Panc1 (cell line): ENCODE measurements around the gene CDK5RAP1. TPM values are rescaled to one million over a fixed set of nuclear protein-coding genes. Genes with fewer than 3 reads are reported as not detected.

Source experiments
- ATAC-seq: fragments of 200-7000 bp; cut with Tn5 transposase; 2 replicates; pipeline ENCODE4 v1.9.1; 2020; ENCODE audit warnings: mild to moderate bottlenecking, moderate library complexity
- BruUV-seq: library from RNA; stranded (reverse); fragments of 400-500 nt; replicated peaks from 2 replicates; lab custom pipeline; 2021; lab: Mats Ljungman, UMichigan
- CTCF ChIA-PET: fragments of 300-600 bp; sonication (Branson Sonifier 250); formaldehyde crosslinking; loops from one replicate; lab custom pipeline; 2022; ENCODE audit warnings: antibody characterized with exemption; lab: Charles Lee
- POLR2A ChIA-PET: fragments of 300-600 bp; sonication (Branson Sonifier 250); formaldehyde crosslinking; loops from one replicate; lab custom pipeline; 2022; ENCODE audit warnings: antibody characterized with exemption; lab: Charles Lee
- DNase-seq: peaks from one replicate; pipeline ENCODE4 v3.0.0-alpha.2; 2010; ENCODE audit warnings: low read depth, low spot score
- H3K27ac ChIP-seq: 2 replicates; pipeline ENCODE4 v1.5.1; 2011; ENCODE audit warnings: mild to moderate bottlenecking, low read length, inconsistent platforms
- H3K27me3 ChIP-seq: fragments of 200-500 bp; sonication (Bioruptor generic); 2 replicates; pipeline ENCODE4 v1.6.0; 2014; ENCODE audit warnings: low read length, inconsistent platforms; ENCODE audit not compliant: control insufficient read depth, insufficient read depth
- H3K36me3 ChIP-seq: fragments of 200-500 bp; sonication (Bioruptor generic); 2 replicates; pipeline ENCODE4 v1.5.1; 2014; ENCODE audit warnings: inconsistent platforms, mild to moderate bottlenecking, low read length, moderate library complexity; ENCODE audit not compliant: control insufficient read depth, insufficient read depth
- H3K4me1 ChIP-seq: 2 replicates; pipeline ENCODE4 v1.5.1; 2011; ENCODE audit warnings: inconsistent platforms, mild to moderate bottlenecking, low read length, moderate library complexity; ENCODE audit not compliant: control insufficient read depth, insufficient read depth
- H3K4me3 ChIP-seq, 2 experiments: 2 replicates each; pipeline ENCODE4 v1.5.1; 2011 to 2012; ENCODE audit warnings: low read depth in 2 of 2, low read length in 2 of 2, mild to moderate bottlenecking in 2 of 2, inconsistent platforms in 1 of 2, moderate library complexity in 1 of 2
- H3K9me3 ChIP-seq: fragments of 200-500 bp; sonication (Bioruptor generic); 2 replicates; pipeline ENCODE4 v1.5.1; 2014; ENCODE audit warnings: low read depth, mild to moderate bottlenecking, inconsistent platforms, low read length, moderate library complexity; ENCODE audit not compliant: control insufficient read depth, insufficient read depth
- POLR2AphosphoS5 ChIP-seq: IDR thresholded peaks from 2 replicates; pipeline ENCODE4 v1.6.1; 2012; ENCODE audit warnings: mild to moderate bottlenecking, low read depth, low read length, moderate library complexity
- REST ChIP-seq, 2 experiments: IDR thresholded peaks; 2 replicates each; pipeline ENCODE4 v1.6.1; 2011 to 2012; ENCODE audit warnings: low read depth in 2 of 2, control low read depth in 1 of 2, low read length in 1 of 2, mild to moderate bottlenecking in 1 of 2, moderate library complexity in 1 of 2; ENCODE audit not compliant: insufficient read depth in 1 of 2
- SIN3A ChIP-seq: IDR thresholded peaks from 2 replicates; pipeline ENCODE4 v1.6.1; 2012; ENCODE audit warnings: low read depth, mild to moderate bottlenecking, low read length, moderate library complexity, borderline replicate concordance; ENCODE audit not compliant: insufficient read depth
- TCF7L2 ChIP-seq: IDR thresholded peaks from 2 replicates; pipeline ENCODE4 v1.6.1; 2011; ENCODE audit warnings: mild to moderate bottlenecking, low read depth, low read length, inconsistent platforms
- in situ Hi-C: cut with HindIII; loops from 2 replicates; pipeline ENCODE4 v1.10.0; 2016; ENCODE audit warnings: low sequenced_read_pairs, low pct_unique_long_range_greater_than_20kb
- intact Hi-C: fragments of 100-400 bp; cut with micrococcal nuclease; formaldehyde crosslinking; loops from one replicate; pipeline ENCODE4 v1.10.0; 2022; ENCODE audit not compliant: unreplicated experiment
- total RNA-seq: library from RNA; stranded (reverse); gene quantifications from one replicate; pipeline ENCODE4 v1.2.1, GENCODE V29; 2021; ENCODE audit not compliant: unreplicated experiment
- TF ChIP-seq, protein P1 (sequence below): fragments of 450-650 bp; IDR thresholded peaks from 2 replicates; pipeline ENCODE4 v1.5.1; 2017; ENCODE audit warnings: mild to moderate bottlenecking

Gene CDK5RAP1
- total RNA-seq, 1 experiment from 2014 or later: 34.8 TPM

- ATAC-seq (peak; percentile 99), DNase-seq (peak; percentile 97)
- no peaks in the 10 kb centered on the region for H3K27me3 ChIP-seq
- CTCF ChIA-PET: interaction anchor here (0.6 kb wide), 1 partner anchor 174 kb away, joined by 3 read pairs; no protein-coding TSS in a partner anchor
- POLR2A ChIA-PET: no interaction called here
- intact Hi-C loops: no loop called here
- no TSS peak for BruUV-seq
- H3K4me1 ChIP-seq: peaks cover 20% of the 10 kb centered on the region
- no peak overlapping the region for H3K4me3 ChIP-seq
- in situ Hi-C loops: no loop called here
- no peaks in the 10 kb centered on the region for H3K36me3 ChIP-seq
- 0 out of 4 replicates have a peak, but pooled peaks of 1 of the 2 experiments have one; percentile 38 for TF ChIP-seq REST (IDR thresholded peaks at IDR 0.05; ENCODE audit: insufficient read depth in 1 of 2, low read depth in 2 of 2, low read length in 1 of 2)
- no peak for TF ChIP-seq SIN3A
- TF ChIP-seq, protein P1, sequence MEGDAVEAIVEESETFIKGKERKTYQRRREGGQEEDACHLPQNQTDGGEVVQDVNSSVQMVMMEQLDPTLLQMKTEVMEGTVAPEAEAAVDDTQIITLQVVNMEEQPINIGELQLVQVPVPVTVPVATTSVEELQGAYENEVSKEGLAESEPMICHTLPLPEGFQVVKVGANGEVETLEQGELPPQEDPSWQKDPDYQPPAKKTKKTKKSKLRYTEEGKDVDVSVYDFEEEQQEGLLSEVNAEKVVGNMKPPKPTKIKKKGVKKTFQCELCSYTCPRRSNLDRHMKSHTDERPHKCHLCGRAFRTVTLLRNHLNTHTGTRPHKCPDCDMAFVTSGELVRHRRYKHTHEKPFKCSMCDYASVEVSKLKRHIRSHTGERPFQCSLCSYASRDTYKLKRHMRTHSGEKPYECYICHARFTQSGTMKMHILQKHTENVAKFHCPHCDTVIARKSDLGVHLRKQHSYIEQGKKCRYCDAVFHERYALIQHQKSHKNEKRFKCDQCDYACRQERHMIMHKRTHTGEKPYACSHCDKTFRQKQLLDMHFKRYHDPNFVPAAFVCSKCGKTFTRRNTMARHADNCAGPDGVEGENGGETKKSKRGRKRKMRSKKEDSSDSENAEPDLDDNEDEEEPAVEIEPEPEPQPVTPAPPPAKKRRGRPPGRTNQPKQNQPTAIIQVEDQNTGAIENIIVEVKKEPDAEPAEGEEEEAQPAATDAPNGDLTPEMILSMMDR: no peak
- peak; percentile 92 for TF ChIP-seq POLR2AphosphoS5
- TF ChIP-seq TCF7L2: peak; percentile 91
- peak overlapping the region; percentile 77 for H3K27ac ChIP-seq
- no peaks in the 10 kb centered on the region for H3K9me3 ChIP-seq
These were observed 27.3 kb downstream of the CDK5RAP1 start for GRCh38 chr20:33373735-33374605.

GRCh38 chr20:33372993-33373441, 28.3 kb downstream of the CDK5RAP1 start:
- H3K27me3 ChIP-seq: no peaks in the 10 kb centered on the region
- H3K4me3 ChIP-seq: no peak overlapping the region
- peak overlapping the region; percentile 77 for H3K27ac ChIP-seq
- in situ Hi-C loops: no loop called here
- intact Hi-C loops: no loop called here
- no peaks in the 10 kb centered on the region for H3K9me3 ChIP-seq
- H3K36me3 ChIP-seq: no peaks in the 10 kb centered on the region
- ATAC-seq (no peak), DNase-seq (no peak)
- TSS peak; percentile 77 for BruUV-seq
- H3K4me1 ChIP-seq: peaks cover 20% of the 10 kb centered on the region
- POLR2A ChIA-PET: interaction anchor here (0.6 to 0.7 kb wide), 2 partner anchors 70 to 87 kb away, joined by 7 to 14 read pairs; partner anchors contain the start of gene SNTA1
- TF ChIP-seq SIN3A (no peak), REST (IDR thresholded peaks at IDR 0.05; ENCODE audit: insufficient read depth in 1 of 2, low read depth in 2 of 2, low read length in 1 of 2) (no peak), POLR2AphosphoS5 (no peak), TCF7L2 (no peak)
- TF ChIP-seq, protein P1: no peak
- CTCF ChIA-PET: no interaction called here
